Measurements from ENCODE around the gene MRPL14. TPM values are rescaled to one million over a fixed set of nuclear protein-coding genes. Genes with fewer than 3 reads are reported as not detected.

MRPL14 gene
- total RNA-seq, 1 donor from 2014 or later = 70.8 TPM

DNA sequence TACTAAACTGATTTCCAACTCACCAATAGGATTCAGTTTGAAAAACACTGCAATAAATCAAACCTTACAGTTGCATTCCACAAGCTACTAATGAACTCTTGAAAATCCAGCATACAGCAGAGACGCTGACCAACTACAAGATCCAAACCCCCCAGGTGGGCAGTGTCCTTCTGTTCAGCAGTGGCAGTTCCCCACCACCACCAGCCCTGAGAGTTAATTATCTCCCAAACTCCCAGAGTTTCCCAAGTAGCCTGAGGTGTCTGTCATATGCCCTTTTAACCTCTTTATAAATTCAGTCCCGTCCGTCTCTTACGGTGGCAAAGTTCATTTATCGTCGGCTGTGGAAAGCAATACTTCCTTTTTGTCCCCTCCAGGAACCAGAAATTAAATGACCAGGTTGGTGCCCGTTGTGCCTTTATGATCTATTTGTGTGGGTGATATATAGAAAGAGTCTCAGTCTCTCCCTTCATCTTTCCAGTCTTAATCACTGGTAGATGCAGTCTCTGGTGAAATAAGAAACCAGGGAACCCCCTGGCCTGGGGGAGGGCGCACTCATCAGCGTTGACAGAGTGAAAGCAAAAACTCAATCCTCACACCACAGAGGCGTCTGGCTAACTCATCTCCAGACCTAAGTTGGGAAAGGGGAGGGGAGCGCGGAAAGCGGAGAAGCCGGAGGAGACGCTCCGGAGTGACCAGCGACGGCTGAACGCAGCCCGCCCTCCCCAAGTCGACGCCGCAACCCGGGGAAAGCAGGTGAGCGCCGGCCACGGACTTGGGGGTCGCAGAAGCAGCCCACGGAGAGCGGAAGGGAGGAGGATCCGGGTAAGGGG, 717 bp downstream of the MRPL14 start:
- DNase-seq (ENCODE audit: low read depth, low spot score) = no peak

DNA sequence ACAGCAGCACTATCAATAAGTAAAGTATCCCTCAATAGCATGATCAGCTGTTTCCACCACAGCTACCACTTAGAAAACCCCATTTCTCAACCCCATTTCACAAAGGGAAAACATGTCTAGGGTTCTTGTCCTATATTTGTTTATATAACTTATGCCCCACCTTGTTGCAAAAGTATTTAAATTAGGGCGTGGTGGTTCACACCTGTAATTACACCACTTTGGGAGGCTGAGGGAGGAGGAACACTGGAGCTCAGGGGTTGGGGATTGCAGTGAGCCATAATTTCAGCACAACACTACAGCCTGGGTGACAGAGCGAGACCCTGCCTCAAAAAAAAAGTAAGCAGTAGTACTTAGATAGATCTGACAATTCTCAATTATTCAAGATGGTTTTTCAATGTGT, 3.7 kb downstream of the MRPL14 start:
- no peak for DNase-seq (ENCODE audit: low read depth, low spot score)

DNA sequence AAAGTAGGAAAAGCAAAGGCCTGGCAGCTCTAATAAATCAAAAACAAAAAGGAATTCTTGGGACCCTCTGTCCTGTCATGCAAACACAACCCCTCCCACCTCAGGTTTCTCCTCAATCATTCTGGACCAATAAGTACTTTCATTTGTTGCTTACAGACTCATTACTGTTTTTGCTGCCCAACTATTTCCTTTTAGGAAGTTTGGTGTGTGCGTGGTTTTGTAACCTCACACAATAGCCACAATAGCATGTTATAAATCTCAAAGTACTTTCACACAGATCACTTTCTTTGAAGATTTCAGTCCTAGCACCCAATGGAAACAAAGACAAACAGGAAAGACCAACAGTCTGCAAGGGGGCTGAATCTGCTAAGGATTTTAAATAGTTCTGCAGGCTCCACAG, 4.5 kb downstream of the MRPL14 start:
- peak; percentile 69 for DNase-seq (ENCODE audit: low read depth, low spot score)

DNA sequence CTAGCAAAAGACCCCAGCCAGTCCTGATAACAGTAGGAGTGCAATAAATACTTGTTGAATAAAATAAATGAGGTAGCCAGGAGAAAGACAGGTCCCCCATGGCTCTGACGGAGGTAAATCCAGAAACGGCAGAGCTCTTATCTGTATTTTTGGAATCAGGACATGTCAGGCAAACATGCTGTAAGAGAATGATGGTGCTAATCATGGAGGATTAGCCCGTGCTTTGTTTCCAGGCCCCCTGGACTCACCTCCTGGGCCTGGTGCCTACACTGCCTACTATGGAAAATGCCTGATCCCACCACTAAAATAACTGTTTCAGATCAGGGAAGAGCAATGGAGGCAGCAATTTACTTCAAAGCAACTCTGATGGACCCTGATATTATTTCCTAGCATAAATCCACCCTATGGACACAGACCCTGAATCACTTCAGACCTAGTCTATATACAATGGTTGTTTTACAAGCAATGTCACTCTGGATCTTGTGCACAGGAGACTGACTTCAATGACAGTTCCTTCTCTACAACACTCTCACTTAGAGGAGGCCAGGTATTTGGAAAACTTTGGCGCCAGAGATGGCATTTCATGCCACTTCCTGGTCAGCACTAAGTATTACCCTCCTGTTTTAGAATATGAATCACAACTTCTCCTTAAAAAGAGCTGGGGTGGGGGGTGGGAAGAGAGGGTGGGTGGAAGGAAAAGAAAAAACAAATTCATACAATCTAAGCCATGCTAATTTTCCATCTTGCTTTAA, 6.4 kb downstream of the MRPL14 start:
- DNase-seq (ENCODE audit: low read depth, low spot score) = no peak

DNA sequence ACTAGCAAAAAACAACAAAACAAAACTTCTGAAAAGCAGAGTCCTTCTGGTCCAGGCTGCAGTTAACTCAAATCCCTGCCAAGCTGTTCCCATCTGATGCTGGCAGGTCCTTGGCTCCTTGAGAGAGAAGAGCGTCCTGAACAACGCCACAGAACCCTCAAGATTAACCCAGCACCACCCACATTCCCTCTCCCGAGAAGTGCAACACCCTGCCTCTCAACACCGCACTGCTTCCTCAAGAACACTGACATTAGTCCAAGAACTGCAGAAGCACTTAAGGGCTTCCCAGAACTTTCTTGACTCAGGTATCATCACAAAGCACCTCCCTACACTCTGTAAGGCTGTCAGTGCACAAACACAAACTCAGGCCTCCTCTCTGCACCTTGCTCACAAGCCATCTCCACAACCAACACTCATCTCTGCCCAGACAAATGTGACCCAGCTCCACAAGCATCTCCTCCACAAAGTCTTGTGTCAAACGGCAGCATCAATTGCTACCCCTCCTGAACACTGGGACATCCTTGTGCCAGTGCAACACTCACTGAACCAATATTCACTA, 7.5 kb downstream of the MRPL14 start:
- no peak for DNase-seq (ENCODE audit: low read depth, low spot score)

DNA sequence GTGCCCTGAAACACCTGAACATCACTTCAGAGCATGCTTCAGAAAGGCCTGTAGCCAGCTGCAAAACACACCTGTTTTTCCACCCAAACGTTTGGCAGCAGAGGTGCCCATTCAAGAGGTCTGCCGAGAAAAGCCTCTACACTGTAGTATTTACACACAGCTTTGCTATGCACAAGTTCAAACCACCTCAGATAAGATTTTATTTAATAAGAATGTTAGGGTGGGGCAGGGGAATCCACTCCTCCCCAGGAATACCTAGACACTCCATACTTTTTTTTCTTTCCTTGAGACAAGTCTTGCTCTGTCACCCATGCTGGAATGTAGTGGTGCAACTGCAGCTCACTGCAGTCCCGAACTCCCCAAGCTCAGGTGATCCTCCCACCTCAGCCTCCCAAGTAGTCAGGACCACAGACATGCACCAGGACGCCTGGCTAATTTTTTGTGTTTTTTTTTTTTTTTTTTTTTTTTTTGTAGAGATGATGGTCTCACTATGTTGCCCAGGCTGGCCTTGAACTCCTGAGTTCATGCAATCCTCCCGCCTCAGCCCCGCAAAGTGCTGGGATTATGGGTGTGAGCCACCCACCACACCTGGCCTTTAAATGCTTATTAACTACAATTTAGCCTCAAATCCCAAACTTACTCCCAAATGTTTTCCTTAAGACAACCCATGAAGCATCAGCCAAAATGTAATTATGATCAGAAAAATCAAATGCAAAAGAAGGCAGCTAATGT, 9.7 kb downstream of the MRPL14 start:
- DNase-seq (ENCODE audit: low read depth, low spot score) = no peak

DNA sequence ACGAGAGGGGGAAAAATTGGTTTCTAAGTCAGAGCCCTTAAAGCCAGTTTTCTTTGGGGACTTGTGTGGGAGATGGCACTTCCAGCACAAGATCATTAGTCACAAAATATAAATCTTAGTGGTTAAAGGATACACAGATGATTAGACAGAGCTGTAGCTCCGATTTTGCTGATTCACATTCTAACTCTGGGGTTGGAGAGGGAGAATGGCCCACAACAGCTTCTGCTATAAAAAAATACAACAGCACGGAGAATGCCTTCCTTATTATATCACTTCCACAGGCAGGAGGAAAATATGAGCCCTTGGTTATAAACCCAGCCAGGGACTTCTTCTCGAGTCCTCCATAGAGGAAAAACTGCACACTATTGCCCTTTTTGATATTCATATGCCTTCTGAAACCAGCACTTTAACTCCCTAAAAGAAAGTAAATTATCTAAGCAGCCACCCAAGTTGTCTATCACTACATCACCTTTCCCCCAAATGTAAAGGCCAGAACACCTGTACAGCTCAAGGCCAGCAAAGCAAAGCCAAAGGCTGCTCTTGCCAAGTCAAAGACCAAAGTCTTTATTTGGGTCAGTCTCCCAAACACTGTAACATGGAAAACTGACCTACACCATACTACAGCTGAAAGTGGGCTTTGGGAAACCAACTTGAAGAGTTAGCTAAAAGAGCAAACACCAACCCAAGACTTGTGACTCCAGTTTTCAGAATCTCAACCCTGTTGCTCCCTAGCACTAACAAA, 10.4 kb downstream of the MRPL14 start:
- no peak for DNase-seq (ENCODE audit: low read depth, low spot score)

DNA sequence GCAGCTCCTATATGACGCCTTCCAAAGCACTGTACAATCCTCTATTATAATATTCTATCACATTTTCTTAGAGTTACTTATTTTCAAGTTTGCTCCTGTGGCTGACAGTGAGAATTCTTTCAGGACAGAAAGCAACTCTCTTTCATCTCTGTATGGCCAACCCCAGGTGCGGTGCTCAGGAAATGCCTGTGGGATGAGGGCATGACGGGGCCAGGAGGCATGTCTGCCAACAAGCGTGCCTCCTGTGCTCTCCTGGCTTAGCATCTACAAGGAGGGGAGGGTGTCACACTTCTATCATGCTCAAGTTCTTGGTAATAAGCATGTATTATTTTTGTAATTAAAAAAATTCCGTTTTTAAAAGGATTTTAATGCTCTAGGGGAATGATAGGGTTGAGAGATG, 11.4 kb downstream of the MRPL14 start:
- no peak for DNase-seq (ENCODE audit: low read depth, low spot score)

DNA sequence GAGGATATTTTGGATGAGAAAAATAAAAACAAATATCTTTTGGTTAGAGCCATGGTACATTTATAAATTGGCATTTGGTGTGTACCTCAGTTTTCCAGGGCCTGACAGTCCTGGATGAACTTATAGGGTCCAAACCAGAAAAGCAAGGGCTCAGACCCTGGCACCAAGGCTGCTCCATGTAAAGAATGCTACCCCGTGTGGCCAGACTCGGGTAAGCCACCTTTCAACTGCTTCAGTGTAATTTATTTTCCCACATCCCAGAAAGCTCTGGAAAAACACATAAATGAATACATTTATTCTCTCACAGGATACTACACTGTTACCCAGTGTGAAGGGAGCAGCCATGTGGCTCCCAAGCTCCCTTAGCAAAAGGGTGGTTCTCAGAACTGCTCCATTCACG, 13.8 kb downstream of the MRPL14 start:
- DNase-seq (ENCODE audit: low read depth, low spot score) = no peak

DNA sequence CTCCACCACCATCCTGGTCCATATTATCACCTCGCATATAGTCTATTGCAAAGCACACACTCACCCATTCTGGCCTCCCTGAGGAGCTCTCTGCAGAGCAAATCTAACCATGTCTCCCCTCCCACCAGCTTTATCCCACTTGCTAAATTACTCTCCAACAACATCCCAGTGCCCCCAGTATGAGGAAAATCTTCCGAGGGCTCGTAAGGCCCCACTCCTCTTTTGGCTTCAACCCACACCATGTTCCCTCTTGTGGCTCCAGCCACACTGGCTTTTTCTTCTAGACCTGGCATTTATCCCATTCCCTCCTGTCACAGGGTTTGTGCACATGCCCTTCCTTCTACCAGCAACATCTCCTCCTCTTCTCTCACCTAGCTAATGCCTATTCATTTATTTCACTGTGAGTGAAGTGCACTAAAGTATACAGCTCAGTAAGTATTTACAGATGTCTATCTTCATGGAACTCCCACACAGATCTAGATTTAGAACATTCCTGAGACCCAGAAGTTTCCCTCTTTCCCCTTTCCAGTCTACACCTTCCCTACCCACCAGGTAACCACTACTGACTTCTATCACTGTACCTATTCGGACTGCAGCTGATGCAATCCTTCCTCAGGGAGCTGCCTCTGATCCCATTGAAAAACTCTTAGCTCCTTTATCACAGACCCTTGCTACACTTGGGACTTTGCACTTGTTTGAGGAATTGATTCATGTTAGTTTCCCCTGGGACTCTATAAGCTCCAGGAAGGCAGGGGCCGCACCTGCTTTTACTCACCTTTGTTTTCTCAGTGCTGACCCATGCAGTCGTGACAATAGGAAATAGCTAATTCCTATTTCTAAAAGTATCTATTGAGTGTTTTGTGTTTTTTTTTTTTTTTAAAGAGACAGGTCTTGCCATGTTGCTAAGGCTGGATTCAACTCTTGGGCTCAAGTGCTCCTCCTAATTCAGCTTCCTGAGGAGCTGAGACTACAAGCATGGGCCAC, 15.5 kb downstream of the MRPL14 start:
- DNase-seq (ENCODE audit: low read depth, low spot score) = no peak

DNA sequence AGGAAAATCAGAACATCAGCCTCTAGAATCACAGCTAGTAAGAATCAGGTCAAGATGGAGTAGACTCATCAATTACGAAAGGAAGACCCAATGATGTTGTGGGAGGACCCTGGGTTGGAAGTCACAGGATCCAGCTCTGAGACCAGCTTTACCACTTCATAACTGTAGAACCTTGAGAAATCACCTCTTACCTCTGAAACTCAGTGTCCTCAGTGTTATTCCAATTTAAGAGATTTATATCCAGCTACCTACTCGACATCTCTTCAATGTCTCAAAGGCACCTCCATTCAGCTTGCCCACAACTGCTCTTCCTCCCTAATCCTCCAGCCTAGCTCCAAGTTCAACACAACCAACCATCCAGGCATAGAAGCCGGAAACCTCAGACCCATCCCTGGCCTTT, 16.3 kb downstream of the MRPL14 start:
- no peak for DNase-seq (ENCODE audit: low read depth, low spot score)

DNA sequence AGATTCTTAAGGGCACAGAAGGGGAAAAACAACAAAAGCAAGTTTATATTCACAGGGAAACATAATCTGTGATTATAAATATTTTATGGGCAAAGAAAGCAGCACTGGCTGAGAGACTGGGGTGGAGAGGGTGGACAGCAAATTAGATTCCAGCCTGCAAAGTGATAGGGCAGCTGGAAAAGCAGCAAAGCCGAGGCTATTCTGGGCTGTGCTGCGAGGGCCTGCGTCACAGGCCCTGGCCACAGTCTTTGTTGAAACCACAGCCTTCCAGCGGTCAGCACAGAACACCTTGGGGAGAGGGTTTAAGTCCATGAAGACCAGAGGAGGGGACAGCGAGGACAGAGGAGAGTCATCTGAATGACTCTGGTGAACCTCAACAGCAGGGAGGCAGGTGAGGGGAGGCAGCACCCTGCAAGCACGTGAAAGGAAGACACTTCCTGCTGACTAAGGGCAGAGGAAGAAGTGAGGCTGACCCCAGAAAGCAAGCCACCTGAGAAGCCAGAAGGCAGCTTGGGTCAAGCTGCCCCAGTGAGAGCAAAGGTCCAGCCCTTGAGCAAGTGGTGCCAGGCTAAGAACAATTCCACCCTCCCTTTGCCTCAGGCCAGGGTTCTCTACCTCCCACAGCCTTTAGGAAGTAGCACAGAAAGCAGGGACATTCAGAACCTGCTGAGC, 17.1 kb downstream of the MRPL14 start:
- no peak for DNase-seq (ENCODE audit: low read depth, low spot score)

DNA sequence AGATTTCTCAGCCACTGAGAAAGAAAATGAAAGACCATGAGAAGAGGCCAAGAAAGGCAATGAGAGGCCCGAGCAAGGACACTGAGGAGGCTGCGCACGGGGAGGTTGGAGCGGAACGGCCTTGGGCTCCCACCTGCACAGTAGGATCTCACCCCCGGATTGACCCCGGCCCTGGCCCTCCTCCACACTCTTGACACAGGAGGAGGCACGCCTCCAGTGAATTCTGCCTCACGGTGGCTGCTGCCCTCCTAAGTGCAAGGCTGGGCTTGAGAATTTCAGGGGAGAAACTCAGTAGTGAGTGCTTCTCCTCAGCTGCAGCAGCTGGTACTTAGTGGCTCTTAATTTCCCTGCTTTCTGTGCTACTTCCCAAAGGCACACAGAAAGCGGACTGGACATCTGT, 18.0 kb downstream of the MRPL14 start:
- no peak for DNase-seq (ENCODE audit: low read depth, low spot score)

DNA sequence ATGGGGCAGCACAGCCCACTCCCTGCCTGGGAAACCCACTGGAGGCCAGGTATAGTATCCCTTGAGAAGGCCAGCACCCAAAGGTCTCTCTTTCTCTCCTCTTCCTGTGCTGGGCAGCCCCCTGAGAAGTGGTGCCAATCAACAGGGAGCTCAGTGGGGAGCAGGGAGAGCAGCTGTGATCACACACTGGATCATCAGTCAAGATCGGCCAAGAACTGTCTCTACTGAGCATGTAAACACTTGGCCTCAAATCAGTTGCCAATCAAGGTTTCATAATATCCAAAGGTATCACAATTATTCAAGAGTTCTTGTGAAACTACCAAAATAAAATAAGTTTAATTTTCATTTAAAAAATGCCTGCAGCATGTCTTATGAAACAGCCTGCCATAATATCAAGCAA, 18.8 kb downstream of the MRPL14 start:
- no peak for DNase-seq (ENCODE audit: low read depth, low spot score)

DNA sequence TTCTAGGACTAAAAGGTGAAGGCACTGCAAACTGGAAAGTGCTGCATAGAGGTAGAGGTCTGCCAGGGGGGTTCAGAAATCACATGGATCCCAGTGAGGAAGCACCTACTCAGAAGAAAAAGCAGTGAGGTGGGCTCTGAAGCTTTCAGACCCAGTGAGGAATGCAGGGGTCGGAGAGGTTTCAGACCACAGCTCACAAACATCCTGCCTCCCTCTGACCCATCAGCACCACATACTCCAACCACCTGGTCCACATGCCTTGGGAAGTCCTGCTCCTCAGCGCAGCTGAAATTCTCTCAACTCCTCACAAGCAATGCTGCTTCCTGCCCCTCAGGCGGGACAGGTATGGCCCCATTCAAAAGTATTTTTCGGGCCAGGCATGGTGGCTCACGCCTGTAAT, 20.2 kb downstream of the MRPL14 start:
- DNase-seq (ENCODE audit: low read depth, low spot score) = peak; percentile 51

DNA sequence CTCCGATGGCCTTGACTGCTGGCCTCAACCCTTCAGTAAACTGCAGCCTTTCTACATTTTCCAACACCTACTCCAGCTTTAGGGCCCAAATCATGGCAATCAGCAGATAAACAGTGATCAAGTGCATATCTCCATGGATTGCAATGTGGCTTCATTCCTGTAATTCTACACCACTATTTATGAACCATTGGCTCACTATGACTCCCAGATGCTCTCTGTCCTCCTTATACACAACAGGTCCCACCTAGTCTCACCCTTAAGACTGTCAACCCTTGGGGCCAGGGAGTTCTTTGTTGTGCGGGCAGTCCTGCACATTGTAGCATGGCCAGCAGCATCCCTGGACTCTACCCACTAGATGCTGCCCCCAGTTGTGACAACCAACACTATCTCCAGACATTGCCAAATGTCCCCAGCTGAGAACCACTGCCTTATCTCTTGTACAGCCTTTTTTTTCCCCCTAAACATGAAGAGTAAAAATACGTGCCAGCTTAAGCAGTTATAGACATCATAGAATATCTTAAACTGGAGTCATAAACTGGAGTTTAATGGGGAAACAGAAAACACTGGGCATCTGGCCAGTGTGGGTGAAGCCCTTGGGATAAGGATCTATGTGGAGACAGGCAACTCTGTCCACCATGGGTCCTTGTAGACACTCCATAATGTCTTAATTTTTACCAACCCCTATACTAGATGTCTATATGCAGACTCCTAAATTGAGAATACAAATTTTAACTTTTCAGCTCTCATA, 21.1 kb downstream of the MRPL14 start:
- no peak for DNase-seq (ENCODE audit: low read depth, low spot score)

DNA sequence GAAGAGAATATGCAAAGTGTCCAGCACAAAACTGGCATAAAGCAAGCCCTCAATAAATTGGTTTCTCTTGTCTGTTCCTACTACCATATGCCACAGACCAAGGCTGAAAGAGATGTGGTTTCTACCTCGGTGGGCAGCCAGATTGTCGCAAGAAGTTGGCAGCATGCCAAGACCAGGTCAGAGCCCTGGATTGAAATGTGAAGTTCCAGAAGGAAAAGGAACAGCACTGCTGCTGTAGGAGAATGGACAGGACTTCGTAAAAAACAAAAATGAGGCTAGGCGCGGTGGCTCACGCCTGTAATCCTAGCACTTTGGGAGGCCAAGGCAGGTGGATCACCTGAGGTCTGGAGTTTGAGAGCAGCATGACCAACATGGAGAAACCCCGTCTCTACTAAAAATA, 22.1 kb downstream of the MRPL14 start:
- no peak for DNase-seq (ENCODE audit: low read depth, low spot score)

DNA sequence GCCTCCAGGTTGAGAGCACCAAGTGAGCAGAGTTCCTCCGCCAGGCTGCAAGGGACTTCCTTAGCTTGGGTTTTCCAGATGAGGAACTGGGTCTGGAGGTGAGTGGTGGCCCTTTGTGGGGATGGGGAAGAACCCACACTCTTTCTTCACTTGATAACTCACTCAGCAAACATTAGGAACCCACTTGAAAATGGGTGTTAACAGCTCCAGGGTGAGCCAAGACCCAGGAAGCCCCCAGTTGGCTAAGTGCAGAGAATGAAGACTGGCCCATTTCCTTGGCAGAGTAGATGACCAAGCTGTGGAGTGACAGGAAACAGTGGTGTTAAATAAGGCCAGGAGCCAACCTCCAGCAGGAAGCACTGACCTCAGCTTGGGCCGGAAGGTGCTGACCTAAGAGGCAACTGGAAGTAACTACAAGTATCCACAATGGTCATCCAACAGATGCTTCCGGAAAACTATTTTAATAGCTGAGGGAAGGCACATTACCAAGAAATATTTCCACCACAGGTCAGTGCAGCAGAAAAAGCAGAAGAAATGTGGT, 22.7 kb downstream of the MRPL14 start:
- DNase-seq (ENCODE audit: low read depth, low spot score) = peak; percentile 96
